ENCODE data around the gene DCANP1. TPM values are rescaled to one million over a fixed set of nuclear protein-coding genes. Genes with fewer than 3 reads are reported as not detected.

Gene DCANP1
- total and polyA plus RNA-seq, 10 of the 15 experiments (the other 5 are each of a cell fraction or from before 2014, with no cell fraction given): 0.01 TPM; not detected in 9

DNA sequence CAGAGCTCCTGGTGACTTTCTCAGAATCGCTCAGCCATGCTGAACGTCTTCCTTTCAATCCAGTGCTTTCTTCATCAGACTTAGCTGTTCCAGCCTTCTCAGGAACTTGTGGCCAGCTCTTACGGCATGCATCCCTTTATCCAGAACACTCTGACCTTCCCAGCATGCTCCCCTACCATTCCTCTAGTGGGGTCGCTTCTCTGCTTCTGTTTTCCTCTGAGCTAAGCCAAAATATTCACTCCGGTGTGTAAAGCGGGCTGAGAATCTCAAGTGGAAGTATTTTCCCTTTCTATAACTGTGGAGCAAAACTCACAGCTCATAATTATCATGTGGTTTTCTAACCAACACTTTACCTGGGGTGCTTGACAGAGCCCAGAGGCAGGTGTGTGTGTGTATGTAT, 6.2 kb downstream of the DCANP1 start:
- ChIA-PET SMC1A (ENCODE audit: uncharacterized antibody, unreplicated experiment) (interaction anchor here (1.1 to 3.6 kb wide), 4 partner anchors 8 to 24 kb away, joined by 3 to 14 read pairs (median 4); no protein-coding TSS in a partner anchor), RAD21 (ENCODE audit: unreplicated experiment) (no interaction called here), POLR2A (interaction anchor here (0.6 kb wide), 1 partner anchor 22 kb away, joined by 7 read pairs; no protein-coding TSS in a partner anchor), CTCF (interaction anchor here (0.7 to 5.7 kb wide), 5 partner anchors 15 to 109 kb away, joined by 3 to 48 read pairs (median 5); no protein-coding TSS in a partner anchor)
- intact Hi-C loops (cut with micrococcal nuclease; ENCODE audit: unreplicated experiment): no loop called here
- no peaks in the 10 kb centered on the region for H4K20me1 ChIP-seq (ENCODE audit: control insufficient read depth, insufficient read depth)
- FAIRE-seq: peak; percentile 23
- H2AFZ ChIP-seq (ENCODE audit: control insufficient read depth, low read depth, low read length): no peak overlapping the region
- H3K27ac ChIP-seq (ENCODE audit: control insufficient read depth, insufficient read depth): no peak overlapping the region
- H3K36me3 ChIP-seq (ENCODE audit: control insufficient read depth in 2 of 2, insufficient read depth in 2 of 2, low read length in 1 of 2): no peaks in the 10 kb centered on the region
- in situ Hi-C loops (cut with MboI): no loop called here
- H3K9me3 ChIP-seq (replicated peaks; ENCODE audit: control insufficient read depth, insufficient read depth, low read length): no peaks in the 10 kb centered on the region
- TF ChIP-seq, protein P1, sequence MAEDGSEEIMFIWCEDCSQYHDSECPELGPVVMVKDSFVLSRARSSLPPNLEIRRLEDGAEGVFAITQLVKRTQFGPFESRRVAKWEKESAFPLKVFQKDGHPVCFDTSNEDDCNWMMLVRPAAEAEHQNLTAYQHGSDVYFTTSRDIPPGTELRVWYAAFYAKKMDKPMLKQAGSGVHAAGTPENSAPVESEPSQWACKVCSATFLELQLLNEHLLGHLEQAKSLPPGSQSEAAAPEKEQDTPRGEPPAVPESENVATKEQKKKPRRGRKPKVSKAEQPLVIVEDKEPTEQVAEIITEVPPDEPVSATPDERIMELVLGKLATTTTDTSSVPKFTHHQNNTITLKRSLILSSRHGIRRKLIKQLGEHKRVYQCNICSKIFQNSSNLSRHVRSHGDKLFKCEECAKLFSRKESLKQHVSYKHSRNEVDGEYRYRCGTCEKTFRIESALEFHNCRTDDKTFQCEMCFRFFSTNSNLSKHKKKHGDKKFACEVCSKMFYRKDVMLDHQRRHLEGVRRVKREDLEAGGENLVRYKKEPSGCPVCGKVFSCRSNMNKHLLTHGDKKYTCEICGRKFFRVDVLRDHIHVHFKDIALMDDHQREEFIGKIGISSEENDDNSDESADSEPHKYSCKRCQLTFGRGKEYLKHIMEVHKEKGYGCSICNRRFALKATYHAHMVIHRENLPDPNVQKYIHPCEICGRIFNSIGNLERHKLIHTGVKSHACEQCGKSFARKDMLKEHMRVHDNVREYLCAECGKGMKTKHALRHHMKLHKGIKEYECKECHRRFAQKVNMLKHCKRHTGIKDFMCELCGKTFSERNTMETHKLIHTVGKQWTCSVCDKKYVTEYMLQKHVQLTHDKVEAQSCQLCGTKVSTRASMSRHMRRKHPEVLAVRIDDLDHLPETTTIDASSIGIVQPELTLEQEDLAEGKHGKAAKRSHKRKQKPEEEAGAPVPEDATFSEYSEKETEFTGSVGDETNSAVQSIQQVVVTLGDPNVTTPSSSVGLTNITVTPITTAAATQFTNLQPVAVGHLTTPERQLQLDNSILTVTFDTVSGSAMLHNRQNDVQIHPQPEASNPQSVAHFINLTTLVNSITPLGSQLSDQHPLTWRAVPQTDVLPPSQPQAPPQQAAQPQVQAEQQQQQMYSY (CRISPR knock-in tag; IDR thresholded peaks at IDR 0.05): no peak
- TF ChIP-seq CHD2 (IDR thresholded peaks at IDR 0.05; ENCODE audit: borderline replicate concordance, low read depth, low read length): no peak
- TF ChIP-seq, protein P2, sequence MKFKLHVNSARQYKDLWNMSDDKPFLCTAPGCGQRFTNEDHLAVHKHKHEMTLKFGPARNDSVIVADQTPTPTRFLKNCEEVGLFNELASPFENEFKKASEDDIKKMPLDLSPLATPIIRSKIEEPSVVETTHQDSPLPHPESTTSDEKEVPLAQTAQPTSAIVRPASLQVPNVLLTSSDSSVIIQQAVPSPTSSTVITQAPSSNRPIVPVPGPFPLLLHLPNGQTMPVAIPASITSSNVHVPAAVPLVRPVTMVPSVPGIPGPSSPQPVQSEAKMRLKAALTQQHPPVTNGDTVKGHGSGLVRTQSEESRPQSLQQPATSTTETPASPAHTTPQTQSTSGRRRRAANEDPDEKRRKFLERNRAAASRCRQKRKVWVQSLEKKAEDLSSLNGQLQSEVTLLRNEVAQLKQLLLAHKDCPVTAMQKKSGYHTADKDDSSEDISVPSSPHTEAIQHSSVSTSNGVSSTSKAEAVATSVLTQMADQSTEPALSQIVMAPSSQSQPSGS (IDR thresholded peaks at IDR 0.05; ENCODE audit: low read length): no peak
- TF ChIP-seq SMC3 (IDR thresholded peaks at IDR 0.05; ENCODE audit: borderline replicate concordance, low read length): no peak
- TF ChIP-seq ZNF274 (IDR thresholded peaks at IDR 0.05; ENCODE audit: insufficient read depth, insufficient read length): no peak
- no peak for TF ChIP-seq ESRRA (IDR thresholded peaks at IDR 0.05; ENCODE audit: low read length)
- TF ChIP-seq, protein P3, sequence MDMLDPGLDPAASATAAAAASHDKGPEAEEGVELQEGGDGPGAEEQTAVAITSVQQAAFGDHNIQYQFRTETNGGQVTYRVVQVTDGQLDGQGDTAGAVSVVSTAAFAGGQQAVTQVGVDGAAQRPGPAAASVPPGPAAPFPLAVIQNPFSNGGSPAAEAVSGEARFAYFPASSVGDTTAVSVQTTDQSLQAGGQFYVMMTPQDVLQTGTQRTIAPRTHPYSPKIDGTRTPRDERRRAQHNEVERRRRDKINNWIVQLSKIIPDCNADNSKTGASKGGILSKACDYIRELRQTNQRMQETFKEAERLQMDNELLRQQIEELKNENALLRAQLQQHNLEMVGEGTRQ (IDR thresholded peaks at IDR 0.05; ENCODE audit: borderline replicate concordance, low read depth, low read length): no peak
- no peak for TF ChIP-seq HDAC6 (IDR thresholded peaks at IDR 0.05; ENCODE audit: unreplicated experiment)
- TF ChIP-seq YY1 (IDR thresholded peaks at IDR 0.05; ENCODE audit: low read depth, low read length): no peak
- H3K4me2 ChIP-seq (ENCODE audit: control insufficient read depth, insufficient read depth): no peak overlapping the region
- no TSS peak for BruUV-seq (replicated peaks)
- H3K4me1 ChIP-seq (ENCODE audit: control insufficient read depth, insufficient read depth, low read length): peaks cover 19% of the 10 kb centered on the region
- 5% methylated on average over 6 of the region's 6 CpGs for whole genome bisulfite sequencing (ENCODE audit: insufficient coverage, insufficient replicate concordance, low lambda C conversion rate, missing lambda C conversion rate)
- ATAC-seq: no peak
- 0 out of 4 replicates have a peak, but pooled peaks cover 0 to 1% of the 10 kb centered on the region in 2 experiments for H3K27me3 ChIP-seq (replicated peaks in 1 of 2; ENCODE audit: control insufficient read depth in 2 of 2, insufficient read depth in 2 of 2, low read length in 1 of 2)
- no peaks in the 10 kb centered on the region for H3K79me2 ChIP-seq (ENCODE audit: control insufficient read depth, insufficient read depth, low read length)
- DNase-seq (ENCODE audit: low read depth, low spot score): no peak
- H3K4me3 ChIP-seq: no peak overlapping the region
- H3K9ac ChIP-seq (ENCODE audit: control insufficient read depth, insufficient read depth, low read length): no peak overlapping the region

Measured in GM12878 (cell line).